LHCN-M2 (cell line): ENCODE measurements around the gene CRYGC. TPM values are rescaled to one million over a fixed set of nuclear protein-coding genes. Genes with fewer than 3 reads are reported as not detected.
A peak's percentile ranks its signal among the peaks of the same experiment; 100 is the strongest.
"Not testable (repeated sequence)": the region's sequence is repeated elsewhere in the genome, so short reads cannot be mapped to it uniquely, and the experiment has no call there.

ENCODE experiments used
- DNase-seq: peaks from one replicate; pipeline ENCODE4 v3.0.0-alpha.2; 2012; ENCODE audit warnings: low read depth
- polyA plus RNA-seq: library from polyadenylated mRNA; unstranded; fragments of >200 nt; gene quantifications from one replicate; pipeline ENCODE4 v1.2.1, GENCODE V29; 2012; ENCODE audit warnings: missing spikeins
- total RNA-seq: library from RNA; depleted of rRNA; stranded (reverse); fragments of >200 nt; gene quantifications from 2 replicates; pipeline ENCODE4 v1.2.3, GENCODE V29; 2014; rRNA removed

The CRYGC gene
- total RNA-seq: not detected in 2 replicates
- polyA plus RNA-seq: not detected

DNA sequence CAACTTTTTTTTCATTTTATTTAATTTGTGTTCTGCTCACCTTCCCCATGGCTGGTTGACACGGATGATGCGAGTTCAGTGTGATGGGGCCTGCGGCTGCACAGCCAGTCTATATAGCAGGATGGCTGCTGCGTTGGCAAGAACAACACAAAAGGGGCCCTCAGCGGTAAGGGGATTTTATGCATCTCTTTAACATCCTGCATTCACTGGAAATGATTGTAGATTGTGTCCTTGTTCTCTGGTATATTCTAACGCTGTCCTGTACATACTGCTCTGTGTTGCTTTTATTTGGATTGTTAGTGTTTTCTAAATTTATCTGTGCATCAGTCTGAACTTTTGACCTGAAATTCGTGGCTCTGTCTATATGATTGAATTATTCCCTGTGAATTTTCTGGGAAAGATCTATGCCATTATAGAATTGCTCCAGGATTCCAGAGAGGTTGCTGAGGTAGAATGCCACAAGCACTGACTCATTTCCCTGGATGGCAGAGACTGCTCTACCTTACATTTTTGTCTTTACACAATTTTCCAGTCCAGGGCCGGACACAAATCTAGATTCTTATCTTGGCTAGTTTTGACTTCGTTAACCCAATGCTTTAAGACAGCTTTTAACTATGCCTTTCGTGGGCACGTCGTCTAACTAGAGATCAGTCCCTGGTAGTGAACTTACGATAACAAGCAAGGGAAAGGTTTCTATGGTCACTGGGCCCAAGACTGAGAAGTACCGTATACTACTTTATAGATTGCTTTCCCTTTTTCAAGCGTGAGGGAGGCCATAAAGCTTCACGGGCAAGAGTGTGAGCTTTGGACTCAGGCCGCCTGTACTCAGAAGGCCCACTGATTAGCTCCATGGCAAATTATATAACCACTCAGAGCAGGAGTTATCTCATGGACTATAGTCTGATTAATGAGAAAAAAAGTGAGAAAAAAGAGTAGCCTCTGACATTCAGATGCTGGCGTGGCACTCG lies at the start of gene CRYGC:
Gene CRYGC (minus strand): TSS at position 85 of the 968 bp plus-strand sequence. CDS start 36 bp downstream, at position 49.
- no peak for DNase-seq

DNA sequence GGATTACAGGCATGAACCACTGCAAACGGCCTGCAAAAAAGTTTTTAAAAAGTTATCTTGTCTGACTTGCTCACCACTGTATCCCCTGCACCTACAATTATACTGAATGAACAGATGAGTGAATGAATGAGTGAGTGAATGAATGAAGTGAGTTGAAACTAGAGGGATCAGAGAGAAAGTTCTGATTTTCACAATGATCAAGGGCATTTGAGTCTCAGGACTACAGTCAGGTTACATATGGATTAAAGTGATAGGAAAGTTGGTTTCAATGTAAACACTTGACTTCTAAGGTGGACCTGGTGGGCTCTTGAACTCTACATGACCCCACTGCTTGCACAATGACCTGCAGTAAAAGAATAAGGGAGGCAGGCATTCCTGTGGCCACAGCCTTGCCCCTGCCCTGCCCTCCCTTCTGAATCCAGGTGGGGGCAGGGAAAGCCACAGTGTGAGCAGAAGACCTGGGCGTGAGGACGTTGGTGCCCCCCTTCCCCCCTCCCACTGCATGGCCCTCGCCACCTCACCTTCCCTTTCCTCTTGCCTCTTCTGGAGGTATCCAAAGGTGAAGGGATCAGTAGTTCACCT lies 49.5 kb upstream of the CRYGC start:
- no peak for DNase-seq

- DNase-seq: no peak
Observed at GRCh38 chr2:208175840-208176153, 46.2 kb upstream of the CRYGC start.

DNA sequence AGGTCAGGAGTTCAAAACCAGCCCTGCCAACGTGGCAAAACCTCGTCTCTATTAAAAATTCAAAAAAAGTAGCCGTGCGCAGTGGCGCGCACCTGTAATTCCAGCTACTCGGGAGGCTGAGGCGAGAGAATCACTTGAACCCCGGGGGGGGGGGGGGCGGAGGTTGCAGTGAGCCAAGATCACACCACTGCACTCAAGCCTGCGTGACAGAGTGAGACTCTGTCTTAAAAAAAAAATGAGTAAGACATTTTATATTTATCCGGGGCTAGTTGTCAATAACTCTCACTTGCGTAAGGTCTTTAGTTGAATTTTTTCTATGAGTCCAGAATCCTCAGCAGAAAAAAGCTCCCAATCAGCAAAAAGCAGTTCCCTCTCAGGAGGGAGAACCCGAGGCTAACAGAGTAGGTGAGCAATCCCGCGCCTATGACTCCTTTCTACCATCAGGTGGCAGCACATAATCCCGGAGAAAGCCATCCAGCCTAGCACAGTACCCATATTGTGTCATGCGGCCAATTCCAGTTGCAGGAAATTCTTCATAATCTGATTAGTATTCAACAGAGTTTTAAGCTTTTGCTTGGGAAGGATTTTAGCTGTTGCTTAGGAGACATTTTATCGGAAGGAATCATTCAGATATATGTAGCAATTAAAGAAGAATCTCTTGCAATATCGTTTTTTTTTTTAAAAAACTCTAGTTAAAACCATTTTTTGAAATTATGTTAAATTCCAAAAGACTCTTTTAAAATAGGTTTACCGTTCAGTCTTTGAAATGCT lies 45.6 kb upstream of the CRYGC start:
- DNase-seq: peak; percentile 75

GRCh38 chr2:208174144-208174543 lies 44.5 kb upstream of the CRYGC start:
- no peak for DNase-seq

DNA sequence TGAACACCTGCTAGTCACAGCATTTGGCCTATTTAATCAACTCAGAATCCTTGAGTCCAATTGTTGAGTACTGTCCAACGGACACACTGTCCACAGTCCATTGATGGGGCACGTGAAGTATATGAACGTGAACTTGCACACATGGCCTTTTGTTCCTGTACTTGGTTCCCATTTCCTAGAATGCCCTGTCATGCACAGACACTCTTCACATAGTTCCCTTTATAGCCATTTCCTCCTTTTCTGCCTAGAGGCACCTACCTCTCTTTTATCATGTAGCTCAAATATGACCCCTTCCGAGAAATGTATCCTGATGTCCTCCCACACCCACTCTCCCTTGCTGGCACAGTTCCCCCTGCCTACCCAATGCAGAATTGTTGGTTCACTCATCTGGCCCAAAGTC lies 42.5 kb upstream of the CRYGC start:
- no peak for DNase-seq

DNA sequence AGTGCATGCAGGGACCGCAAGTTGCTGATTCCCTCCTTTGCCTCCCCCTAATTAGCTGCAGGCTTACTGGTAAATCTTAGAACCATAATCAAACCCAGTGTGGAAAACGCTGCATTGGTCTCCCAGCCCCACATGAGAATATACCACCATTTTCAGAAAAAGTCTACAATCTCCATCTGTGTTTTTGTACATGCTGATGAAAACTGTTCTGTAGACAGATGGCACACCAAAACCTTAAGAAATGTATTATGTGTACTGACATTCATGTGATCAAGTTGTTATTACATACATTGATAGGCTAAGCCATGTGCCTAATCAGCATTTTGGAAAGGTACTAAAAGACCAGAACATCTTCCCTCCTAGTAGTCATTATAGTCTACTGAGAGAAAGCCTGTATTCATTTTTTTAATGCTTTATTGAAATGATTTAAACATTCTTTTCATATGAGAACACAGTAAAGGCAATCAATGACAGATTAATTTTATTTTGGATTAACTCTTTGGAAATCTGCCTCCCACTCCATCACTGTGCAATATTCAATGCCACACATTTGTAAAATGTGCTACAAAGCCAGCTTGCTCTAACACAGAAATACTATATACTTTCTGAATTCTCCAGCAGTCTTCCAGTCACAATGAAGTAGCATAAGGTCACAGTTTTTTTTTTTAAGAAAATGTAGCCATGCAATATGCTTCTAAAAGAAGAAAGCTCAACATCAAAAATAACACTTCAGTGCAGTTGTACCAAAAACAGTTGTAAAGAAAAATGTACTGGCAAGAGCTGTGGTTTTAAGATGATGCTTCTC lies 35.5 kb upstream of the CRYGC start:
- no peak for DNase-seq

GRCh38 chr2:208163489-208163888 lies 33.9 kb upstream of the CRYGC start, which contains the start of gene CRYGA:
Gene CRYGA (minus strand): TSS chr2:208163589. CDS start chr2:208163556, 33 bp downstream.
- no peak for DNase-seq

DNA sequence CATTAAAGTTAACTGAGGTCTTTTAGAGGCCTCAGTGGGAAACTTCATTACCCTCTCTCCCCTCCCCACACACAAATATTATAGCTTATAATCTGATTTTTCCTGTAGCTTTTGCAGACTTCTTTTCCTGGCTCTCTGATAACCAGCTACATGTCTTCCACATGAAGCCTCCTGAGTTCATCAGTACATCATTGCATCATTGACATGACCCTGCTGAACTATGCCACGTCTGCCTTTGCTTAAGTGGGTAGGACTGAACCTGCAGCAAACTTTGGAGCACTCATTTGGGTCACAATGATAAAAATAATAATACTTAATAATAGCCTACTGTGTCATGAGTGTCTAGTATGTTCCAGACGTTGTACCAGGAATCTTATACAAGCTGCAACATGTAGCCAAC lies 26.8 kb upstream of the CRYGC start:
- DNase-seq: no peak

GRCh38 chr2:208153156-208153555 lies 23.5 kb upstream of the CRYGC start:
- DNase-seq: no peak

DNA sequence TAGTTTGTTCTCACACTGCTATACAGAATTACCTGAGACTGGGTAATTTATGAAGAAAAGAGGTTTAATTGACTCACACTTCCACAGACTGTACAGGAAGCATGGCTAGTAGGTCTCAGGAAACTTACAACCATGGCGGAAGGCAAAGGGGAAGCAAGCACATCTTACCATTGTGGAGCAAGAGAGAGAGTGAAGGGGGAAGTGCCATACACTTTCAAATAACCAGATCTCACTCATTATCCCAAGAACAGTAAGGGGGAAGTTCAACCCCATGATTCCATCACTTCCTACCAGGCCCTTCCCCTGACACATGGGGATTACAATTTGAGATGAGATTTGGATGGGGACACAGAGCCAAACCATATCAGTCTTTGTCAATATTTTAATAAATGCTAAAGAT lies 21.3 kb upstream of the CRYGC start:
- DNase-seq: no peak

- no peak for DNase-seq
Observed at GRCh38 chr2:208150094-208150493, 20.5 kb upstream of the CRYGC start.

GRCh38 chr2:208148803-208149202 lies 19.2 kb upstream of the CRYGC start:
- DNase-seq: no peak

DNA sequence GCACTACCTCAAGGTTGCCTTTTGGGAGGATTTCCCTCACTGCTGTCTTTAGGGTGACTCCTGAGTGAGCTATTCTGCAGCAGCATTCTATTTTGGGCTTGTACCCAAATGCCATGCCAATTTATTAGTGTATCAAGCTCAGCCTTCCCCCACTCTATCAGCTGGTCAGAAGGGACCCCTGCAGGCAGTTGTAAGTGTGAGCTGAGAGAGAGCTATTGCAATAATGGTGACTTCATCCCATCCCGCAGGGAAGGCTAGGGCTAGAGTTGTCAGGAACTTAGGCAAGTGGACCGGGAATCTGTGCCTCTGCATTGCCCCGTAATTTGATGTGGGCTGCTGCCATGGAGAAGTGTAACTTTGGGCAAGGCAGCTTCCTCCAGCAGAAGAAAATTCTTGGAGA lies 18.1 kb upstream of the CRYGC start:
- DNase-seq: no peak

- DNase-seq: no peak
Observed at GRCh38 chr2:208147008-208147407, 17.4 kb upstream of the CRYGC start.

DNA sequence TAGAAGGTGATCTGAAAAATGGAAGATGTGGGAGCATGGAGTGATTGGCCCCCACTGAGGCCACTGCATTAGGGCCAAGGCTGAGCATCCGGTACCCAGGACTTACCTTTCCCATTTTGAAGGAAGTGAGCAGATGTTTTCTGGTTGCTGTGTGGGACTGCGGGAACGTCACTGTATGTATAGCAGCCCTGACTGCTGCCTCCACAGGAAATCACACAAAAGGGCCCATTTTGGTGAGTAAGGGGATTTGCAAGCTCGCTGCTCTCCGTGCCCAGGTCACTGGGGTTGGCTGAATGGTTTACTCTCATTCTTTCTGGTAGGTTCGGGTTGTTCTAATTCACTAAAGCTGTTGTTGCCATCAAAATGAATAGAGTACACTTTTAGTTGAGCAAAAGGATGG lies 16.4 kb upstream of the CRYGC start, which contains the start of gene CRYGB:
Gene CRYGB (minus strand): TSS at position 153 of the 400 bp plus-strand sequence. CDS start 38 bp downstream, at position 115.
- DNase-seq: no peak

GRCh38 chr2:208142925-208143799 lies 13.5 kb upstream of the CRYGC start:
- DNase-seq: no peak

DNA sequence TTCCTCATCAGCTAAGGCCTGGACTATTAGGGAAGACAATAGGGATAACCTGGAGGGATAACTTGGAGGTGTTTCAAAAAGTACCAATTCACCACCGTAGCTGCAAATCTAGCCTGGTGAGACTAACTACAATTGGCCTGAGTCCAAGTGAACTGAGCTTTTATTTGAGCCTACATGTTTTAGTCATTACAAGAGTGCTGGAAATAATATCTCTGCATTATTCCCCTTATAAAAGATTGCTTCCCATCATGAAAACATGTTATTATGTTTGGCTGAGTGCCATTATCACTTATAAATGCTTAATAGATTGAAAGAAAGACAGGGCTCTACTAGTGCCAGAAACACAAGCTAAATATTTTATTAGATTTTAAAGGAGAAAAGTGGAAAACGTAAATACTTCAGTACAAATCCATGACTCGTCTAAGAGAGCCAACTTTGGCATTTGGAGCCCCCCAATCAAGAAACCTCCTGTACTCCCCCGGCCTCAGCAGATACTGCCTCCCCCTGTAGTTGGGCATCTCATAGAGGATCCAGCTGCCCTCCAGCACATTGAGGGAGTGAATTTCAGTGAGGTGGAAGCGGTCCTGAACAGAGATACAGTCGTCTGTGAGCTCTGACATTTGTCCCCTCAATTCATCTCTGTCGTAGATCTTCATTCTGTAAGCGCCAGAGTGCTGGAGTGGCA lies 12.8 kb upstream of the CRYGC start:
- peak; percentile 3 for DNase-seq

DNA sequence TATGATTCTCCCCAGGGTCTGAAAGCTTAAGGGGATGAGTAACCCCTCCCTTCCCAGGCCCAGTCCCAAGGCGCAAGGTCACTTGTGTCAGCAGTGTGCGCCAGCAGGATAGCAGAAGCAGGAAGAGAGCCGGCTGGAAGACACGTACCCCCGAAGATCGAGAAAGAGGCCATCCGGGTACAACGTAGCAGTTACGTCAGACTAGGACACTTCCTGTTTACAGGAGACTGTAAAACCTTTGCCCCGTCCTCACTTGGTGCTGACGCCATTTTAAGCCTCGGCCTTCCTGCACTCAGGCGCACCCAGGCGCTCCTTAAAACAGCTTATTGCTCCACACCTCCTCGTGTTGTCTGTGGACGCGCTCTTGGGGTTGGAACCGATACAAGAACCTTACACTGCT lies 9.8 kb upstream of the CRYGC start:
- DNase-seq: no peak

- DNase-seq: not testable (repeated sequence)
Observed at GRCh38 chr2:208138334-208138733, 8.7 kb upstream of the CRYGC start.
